HG03460 (cell line): ENCODE data around the gene ANLN.
"Not testable (repeated sequence)": the region's sequence is repeated elsewhere in the genome, so short reads cannot be mapped to it uniquely, and the experiment has no call there.

Source experiments
- ATAC-seq: cut with Tn5 transposase; IDR thresholded peaks from one replicate; pipeline ENCODE4 v1.9.1; 2021; ENCODE audit not compliant: unreplicated experiment

ANLN gene

GRCh38 chr7:36372156-36372555 is 17.5 kb upstream of the ANLN start:
- no peak for ATAC-seq

GRCh38 chr7:36378555-36378954 is 11.1 kb upstream of the ANLN start:
- not testable (repeated sequence) for ATAC-seq

GRCh38 chr7:36379831-36380504 is 9.7 kb upstream of the ANLN start:
- ATAC-seq, result no peak

GRCh38 chr7:36381056-36381455 is 8.6 kb upstream of the ANLN start:
- ATAC-seq, result no peak

GRCh38 chr7:36383284-36383683 is 6.4 kb upstream of the ANLN start:
- not testable (repeated sequence) for ATAC-seq

- ATAC-seq, result not testable (repeated sequence)
These were observed 4.0 kb upstream of the ANLN start for GRCh38 chr7:36385646-36386045.

GRCh38 chr7:36387435-36388231 is 2.0 kb upstream of the ANLN start:
- no peak for ATAC-seq

GRCh38 chr7:36388423-36388822 is 1.2 kb upstream of the ANLN start:
- no peak for ATAC-seq

GRCh38 chr7:36390199-36391090 is 783 bp downstream of the ANLN start:
- peak; percentile 41 for ATAC-seq

- ATAC-seq, result no peak
These were observed 2.0 kb downstream of the ANLN start for GRCh38 chr7:36391436-36392198.

GRCh38 chr7:36393826-36394225 is 4.2 kb downstream of the ANLN start:
- ATAC-seq, result no peak

GRCh38 chr7:36395171-36395894 is 5.7 kb downstream of the ANLN start:
- no peak for ATAC-seq

GRCh38 chr7:36396150-36396549 is 6.5 kb downstream of the ANLN start:
- ATAC-seq, result no peak

- no peak for ATAC-seq
These were observed 10.4 kb downstream of the ANLN start for GRCh38 chr7:36400036-36400435.

- no peak for ATAC-seq
These were observed 10.9 kb downstream of the ANLN start for GRCh38 chr7:36400606-36401005.

GRCh38 chr7:36403452-36403851 is 13.8 kb downstream of the ANLN start:
- no peak for ATAC-seq

- ATAC-seq, result no peak
These were observed 15.2 kb downstream of the ANLN start for GRCh38 chr7:36404639-36405408.

- ATAC-seq, result no peak
These were observed 15.7 kb downstream of the ANLN start for GRCh38 chr7:36405409-36405803.

- no peak for ATAC-seq
These were observed 16.5 kb downstream of the ANLN start for GRCh38 chr7:36406156-36406555.
